NCI-H146 treated with DMSO at 0.1 percent for 48 hours (cell line): ENCODE measurements around the gene BTBD19.

Source experiments
- DNase-seq: peaks from one replicate; lab custom pipeline; 2025; ENCODE audit not compliant: unreplicated experiment; lab: John Stamatoyannopoulos, UW

Gene BTBD19

GRCh38 chr1:44853201-44853600 is 44.9 kb downstream of the BTBD19 start:
- no peak for DNase-seq

GRCh38 chr1:44854970-44855369 is 46.6 kb downstream of the BTBD19 start:
- no peak for DNase-seq

- DNase-seq: no peak
Observed at GRCh38 chr1:44855742-44856141, 47.4 kb downstream of the BTBD19 start.

GRCh38 chr1:44857446-44857845 is 49.1 kb downstream of the BTBD19 start:
- DNase-seq: no peak

- no peak for DNase-seq
Observed at GRCh38 chr1:44860331-44860730, 52.0 kb downstream of the BTBD19 start.

- DNase-seq: no peak
Observed at GRCh38 chr1:44860891-44861425, 52.6 kb downstream of the BTBD19 start.

- no peak for DNase-seq
Observed at GRCh38 chr1:44862829-44863401, 54.6 kb downstream of the BTBD19 start.
